NCI-H1930 (cell line): Measurements from ENCODE around the gene SRPX2.
"Not testable (repeated sequence)": the region's sequence is repeated elsewhere in the genome, so short reads cannot be mapped to it uniquely, and the experiment has no call there.

Source experiments
- DNase-seq, 2 experiments: peaks; one replicate each; lab custom pipeline; 2025; lab: John Stamatoyannopoulos, UW

Gene SRPX2

DNA sequence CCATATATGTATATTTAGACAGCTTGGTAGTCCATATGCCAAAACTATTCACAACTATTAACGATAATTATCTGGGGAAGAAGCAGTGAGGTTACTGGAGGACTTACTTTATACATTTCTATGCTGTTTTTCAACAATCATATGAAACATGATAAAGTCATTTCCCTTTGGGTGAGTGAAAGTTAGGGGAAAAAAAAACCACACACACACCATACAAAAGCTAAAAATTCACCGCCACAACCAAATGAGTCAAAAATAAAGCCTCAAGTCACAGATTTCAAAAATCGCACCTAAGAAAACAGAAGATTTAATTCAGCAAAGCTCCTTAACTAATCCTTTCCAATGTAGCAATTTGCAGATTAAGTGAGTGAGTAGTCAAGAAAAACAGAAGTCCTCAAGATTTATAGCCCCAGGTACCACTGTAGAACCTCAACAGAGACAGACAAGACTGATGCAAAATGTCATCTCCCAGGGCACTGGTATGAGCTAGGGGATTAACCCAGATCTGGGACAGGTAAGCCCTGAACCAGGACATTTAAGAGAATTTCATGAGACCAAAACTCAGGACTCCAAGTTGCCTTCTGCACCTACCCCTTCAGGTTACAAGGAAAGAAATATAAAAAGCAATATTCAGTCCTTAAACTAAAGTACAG, 52.8 kb downstream of the SRPX2 start:
- no peak for DNase-seq

DNA sequence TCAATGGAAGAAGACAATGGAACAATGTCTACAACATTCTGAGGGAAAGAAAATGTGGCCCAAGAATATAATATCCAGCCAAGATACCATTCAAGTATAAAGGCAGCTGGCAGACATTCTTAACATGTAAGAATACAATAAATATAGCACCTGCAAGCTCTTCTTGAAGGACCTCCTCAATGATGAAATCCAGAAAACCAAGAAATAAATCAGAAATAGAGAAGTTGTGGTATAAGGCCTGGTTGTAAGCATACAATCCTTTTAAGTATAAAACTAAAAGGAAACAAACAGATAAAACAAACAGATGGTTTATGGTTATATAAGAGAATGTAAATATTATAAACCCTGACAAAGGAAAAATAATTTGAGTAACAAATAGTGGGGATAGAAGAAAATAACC, 54.6 kb downstream of the SRPX2 start:
- DNase-seq, result no peak

DNA sequence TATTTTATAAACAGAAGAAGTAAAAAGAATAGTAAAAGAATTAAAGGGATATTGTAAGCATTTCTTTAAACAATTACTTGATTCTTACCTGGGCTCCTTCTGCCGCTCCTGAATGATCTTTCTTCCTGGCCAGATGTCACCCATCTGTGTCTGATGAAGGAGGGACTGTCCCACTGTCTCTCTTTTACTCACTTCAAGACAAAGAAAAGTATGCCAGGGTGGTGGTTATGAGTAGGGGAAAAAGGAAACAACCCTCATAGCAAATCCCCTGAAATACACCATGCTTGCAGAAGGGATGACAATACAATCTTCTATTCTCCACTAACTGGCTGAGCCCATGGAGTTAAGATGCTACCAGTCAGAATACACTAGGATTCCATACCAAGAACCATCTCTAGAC, 56.8 kb downstream of the SRPX2 start:
- no peak for DNase-seq

DNA sequence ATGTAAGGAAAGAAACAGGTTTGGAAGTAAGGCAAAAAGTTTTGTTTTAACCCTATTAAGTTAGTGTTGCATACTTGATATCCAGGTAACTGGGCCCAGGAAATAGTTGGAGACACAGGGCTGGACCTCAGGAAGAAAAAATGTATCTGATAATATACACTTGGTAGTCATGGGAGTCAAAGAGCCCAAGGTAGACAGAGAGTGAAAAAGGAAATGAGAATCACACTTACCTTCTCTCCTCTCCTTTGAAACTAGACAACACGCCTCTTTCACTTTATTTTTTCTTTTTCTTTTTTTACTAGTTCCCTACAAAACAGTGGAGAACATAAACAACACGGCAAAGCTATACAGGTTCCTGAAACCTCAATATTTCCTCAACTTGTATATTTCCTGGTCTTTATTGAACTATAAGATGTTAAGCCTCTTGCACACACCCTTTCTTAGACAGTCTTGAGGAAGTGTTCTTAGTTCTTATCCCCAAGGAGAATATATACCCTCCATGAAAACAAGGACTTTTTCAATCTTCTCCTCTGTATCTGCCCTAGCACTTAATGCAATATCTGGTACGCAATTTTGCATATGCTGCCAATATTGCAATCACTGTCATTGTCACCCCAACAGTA, 60.7 kb downstream of the SRPX2 start:
- DNase-seq, result no peak

DNA sequence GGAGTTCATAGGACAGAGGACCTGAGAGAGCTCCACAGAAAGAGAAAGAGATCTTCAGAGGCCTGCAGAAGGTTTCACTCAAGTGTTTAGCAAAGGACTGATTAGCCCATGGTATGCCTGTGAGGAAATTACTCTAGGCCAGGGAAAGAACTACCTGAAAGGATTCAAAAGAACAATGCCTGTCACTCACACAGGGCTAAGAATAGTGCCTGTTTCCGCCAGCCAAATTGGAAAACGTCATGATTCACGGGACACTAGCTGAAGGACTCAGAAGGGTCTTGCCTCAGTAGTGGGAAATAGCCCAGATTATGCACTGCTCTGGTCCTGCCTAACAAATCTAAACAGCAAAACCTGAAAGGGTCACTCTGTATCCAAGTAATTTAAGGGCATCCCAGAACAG, 66.8 kb downstream of the SRPX2 start:
- no peak for DNase-seq

DNA sequence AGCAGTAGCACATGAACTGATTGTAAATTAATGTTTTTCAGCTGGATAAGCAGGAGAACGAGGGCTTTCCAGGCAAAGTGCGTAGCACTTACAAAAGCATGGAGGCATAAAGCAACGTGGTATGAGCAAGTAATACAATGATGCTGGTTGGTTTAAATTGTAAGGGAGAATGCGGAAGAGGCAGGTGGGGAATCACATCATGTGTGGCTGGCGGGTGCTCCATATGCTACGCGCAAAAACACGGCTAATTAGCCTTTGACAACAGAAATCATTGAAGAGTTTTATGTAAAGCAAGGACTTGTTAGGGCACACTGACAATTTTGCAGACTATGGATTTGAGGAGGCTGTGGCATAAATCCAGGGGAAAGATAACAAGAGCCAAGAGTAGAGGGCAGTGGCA, 73.4 kb downstream of the SRPX2 start:
- no peak for DNase-seq

DNA sequence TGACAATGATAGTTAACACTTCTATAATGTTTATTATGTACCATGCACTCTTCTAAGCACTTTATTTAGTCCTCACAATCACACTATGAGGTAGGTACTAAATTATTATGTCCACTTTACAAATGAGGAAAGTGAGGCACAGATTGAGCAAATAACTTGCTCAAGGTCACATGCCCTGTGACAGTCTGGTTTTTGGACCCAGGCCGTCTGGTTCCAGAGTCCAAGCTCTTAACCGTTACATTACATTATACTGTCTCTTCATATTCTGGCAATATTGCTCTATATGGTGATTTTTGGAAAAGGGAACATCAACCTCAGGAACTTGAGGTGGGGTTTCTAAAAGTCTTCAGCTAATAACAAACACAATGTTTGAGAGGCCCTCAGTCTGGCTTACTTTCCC, 75.1 kb downstream of the SRPX2 start:
- no peak for DNase-seq

DNA sequence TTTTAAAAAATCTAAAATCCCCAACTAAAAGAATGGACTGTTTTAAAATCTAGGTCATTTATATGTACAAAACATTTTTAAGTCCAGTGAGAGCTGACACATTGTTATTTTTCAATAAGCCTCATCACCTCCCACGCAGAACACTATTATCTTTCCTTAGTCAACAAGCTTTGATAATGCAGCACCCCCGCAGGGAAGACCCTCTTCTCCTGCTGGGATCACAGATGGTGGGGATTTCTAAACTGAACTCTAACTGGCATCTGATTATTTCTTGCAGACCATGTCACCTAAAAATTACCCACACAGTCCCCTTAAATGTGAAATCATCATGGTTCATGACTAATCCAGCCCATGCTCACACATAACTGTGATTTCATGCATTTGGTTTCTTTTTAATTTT, 76.3 kb downstream of the SRPX2 start:
- DNase-seq, result no peak

DNA sequence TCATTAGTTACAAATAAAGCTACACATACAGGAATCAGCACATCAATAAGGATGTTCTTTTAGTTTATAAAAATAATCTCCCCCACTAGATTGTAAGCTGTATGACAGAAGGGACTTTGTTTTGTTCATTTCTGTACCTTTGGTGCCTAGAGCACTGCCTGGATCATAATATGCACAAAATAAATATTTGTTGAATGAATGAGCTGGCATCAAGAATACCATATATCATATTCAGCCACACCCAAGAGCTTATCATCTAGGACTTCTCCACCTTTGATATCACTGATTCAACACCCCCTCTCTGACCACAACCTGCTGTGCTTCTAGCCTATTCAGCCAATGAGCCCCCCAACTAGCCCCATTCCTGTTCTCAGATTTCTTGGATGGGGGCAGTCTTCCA, 77.3 kb downstream of the SRPX2 start:
- DNase-seq, result no peak

DNA sequence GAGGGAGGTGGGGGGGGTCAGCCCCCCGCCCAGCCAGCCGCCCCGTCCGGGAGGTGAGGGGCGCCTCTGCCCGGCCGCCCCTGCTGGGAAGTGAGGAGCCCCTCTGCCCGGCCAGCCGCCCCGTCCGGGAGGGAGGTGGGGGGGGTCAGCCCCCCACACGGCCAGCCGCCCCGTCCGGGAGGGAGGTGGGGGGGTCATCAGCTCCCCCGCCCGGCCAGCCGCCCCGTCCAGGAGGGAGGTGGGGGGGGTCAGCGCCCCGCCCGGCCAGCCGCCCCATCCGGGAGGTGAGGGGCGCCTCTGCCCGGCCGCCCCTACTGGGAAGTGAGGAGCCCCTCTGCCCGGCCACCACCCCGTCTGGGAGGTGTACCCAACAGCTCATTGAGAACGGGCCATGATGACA, 80.0 kb downstream of the SRPX2 start:
- not testable (repeated sequence) for DNase-seq
